22Rv1 (cell line): ENCODE measurements around the gene HIRA.

ENCODE experiments used
- ZFX ChIP-seq: fragments of 450-650 bp; IDR thresholded peaks from 2 replicates; pipeline ENCODE4 v1.6.1; 2017; ENCODE audit warnings: antibody characterized with exemption, borderline replicate concordance
- TF ChIP-seq, protein P1 (sequence below): fragments of 450-650 bp; IDR thresholded peaks from 2 replicates; pipeline ENCODE4 v1.5.1; 2017; ENCODE audit warnings: mild to moderate bottlenecking

DNA sequence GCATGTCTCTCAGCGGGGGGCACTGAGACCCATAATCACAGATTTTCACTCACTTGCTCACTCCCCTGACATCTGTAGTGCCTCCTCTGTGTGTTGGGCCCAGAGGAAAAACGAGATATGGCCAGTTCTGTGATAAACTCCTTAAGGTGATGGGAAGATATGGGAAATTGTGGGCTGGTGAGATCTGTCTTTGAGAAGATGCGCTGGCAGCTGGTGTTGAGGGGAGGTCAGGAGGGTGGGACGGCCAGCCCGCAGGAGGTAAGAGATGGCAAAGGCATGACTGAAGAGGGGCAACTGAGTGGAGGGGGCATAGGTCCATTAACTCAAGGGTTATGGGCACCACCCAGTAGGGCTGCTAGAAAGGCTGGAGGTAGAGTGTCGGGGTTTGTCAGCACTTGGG is 79.9 kb downstream of the HIRA start:
- TF ChIP-seq, protein P1, sequence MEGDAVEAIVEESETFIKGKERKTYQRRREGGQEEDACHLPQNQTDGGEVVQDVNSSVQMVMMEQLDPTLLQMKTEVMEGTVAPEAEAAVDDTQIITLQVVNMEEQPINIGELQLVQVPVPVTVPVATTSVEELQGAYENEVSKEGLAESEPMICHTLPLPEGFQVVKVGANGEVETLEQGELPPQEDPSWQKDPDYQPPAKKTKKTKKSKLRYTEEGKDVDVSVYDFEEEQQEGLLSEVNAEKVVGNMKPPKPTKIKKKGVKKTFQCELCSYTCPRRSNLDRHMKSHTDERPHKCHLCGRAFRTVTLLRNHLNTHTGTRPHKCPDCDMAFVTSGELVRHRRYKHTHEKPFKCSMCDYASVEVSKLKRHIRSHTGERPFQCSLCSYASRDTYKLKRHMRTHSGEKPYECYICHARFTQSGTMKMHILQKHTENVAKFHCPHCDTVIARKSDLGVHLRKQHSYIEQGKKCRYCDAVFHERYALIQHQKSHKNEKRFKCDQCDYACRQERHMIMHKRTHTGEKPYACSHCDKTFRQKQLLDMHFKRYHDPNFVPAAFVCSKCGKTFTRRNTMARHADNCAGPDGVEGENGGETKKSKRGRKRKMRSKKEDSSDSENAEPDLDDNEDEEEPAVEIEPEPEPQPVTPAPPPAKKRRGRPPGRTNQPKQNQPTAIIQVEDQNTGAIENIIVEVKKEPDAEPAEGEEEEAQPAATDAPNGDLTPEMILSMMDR = no peak
- TF ChIP-seq ZFX = no peak
